ENCODE data around the gene TELO2.

Gene TELO2

DNA sequence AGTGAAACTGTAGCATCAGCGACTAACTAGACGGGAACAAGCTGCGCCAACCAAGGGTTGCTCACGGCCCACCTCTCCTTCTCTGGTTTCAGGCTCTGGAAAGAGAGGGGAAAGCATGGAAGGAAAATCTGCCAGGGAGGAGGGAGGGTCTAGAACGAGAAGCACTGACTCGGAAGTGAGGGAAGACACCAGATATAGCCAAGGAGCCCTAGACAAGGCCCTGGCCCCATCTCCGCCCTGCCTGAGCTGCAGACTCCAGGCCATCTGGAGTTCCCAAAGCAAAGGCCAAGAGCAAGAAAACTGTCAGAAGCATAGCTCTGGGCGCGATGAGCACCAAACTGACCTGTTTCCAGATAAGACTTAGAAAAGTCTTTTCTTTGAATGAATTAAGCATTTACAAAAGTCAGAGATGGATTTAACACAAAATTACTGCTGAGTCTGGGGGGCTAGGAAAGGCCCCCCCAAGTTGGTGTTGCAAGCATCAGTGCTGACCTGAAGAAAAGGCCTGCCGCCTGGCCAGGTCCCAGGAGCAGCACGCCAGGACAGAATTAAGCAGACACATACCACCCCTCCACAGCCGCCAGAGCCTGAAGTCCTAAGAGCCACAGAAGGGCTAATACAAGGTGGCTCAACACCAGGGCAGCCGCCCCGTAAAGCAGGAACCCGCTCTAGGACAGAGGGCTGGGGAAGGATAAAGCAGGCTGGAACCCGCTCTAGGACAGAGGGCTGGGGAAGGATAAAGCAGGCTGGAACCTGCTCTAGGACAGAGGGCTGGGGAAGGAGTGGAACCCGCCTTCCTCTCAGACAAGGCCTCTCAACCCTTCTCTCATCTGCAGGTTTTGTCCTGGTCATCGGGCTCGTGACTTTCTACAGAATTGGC, 61.0 kb downstream of the TELO2 start:
- DNase-seq (ENCODE audit: low read depth in 2 of 2): no peak

DNA sequence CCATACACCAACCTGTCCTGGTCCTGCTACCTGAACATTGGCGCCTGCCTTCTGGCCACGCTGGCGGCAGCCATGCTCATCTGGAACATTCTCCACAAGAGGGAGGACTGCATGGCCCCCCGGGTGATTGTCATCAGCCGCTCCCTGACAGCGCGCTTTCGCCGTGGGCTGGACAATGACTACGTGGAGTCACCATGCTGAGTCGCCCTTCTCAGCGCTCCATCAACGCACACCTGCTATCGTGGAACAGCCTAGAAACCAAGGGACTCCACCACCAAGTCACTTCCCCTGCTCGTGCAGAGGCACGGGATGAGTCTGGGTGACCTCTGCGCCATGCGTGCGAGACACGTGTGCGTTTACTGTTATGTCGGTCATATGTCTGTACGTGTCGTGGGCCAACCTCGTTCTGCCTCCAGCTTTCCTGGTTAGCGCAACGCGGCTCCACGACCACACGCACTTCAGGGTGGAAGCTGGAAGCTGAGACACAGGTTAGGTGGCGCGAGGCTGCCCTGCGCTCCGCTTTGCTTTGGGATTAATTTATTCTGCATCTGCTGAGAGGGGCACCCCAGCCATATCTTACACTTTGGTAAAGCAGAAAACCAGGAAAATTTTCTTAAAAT, 61.8 kb downstream of the TELO2 start:
- DNase-seq (ENCODE audit: low read depth in 2 of 2): no peak

DNA sequence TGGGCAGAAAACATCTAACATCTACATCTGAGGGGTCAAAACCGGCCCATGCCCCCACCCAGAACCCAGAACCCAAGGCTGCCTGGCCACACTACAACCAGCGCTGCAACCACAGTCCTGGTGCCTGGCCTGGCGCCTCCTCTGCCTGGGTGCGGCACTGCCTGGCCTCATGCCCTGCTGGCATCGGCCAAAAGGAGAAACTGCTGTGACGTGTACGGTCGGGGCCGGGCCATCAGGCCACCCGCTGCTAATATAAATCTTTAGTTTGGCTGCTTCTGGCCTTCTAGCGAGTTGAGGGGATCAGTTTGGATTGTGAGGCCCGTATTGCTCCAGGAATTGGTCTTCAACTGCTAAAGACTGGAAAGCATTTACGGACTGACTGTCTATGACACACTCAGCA, 63.1 kb downstream of the TELO2 start:
- no peak for DNase-seq (ENCODE audit: low read depth in 2 of 2)

GRCh38 chr16:1557074-1557473, 63.9 kb downstream of the TELO2 start:
- no peak for DNase-seq (ENCODE audit: low read depth in 2 of 2)

- DNase-seq (ENCODE audit: low read depth in 2 of 2): no peak
Measured at GRCh38 chr16:1557576-1557975, 64.4 kb downstream of the TELO2 start.

DNA sequence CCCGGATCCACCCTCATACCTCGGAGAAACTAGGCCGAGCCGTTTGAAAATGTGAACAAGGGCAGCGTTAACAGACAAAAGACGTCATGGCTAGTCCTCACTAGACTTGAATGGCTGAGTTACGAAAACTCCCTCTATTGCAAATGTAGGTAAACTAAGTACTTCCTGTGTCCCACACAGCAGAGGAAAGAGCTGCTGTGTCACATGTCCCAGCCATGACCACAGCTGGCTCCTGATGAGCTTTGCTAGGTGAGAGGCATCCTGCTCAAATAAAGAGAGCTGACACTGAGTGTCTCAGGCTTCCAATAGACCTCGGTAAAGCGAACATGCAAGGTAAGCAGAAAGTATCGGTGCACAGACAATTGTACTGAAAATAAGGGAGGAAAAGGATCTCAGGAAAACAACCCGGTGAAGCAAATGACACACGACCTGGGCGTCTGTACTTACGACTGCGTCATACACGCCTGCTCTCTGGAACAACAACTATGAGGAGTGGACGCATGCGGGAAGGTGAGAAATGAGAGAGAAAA, 66.4 kb downstream of the TELO2 start:
- no peak for DNase-seq (ENCODE audit: low read depth in 2 of 2)

All from stimulated activated CD4-positive, alpha-beta T cell treated with anti-CD3 and anti-CD28 coated beads, Interleukin-1b, Interleukin-23, amount 100 ng/mL, for 4 hours (primary cell).